Tibial nerve (tissue), 4 donors: Measurements from ENCODE around the gene KCNQ1. TPM values are rescaled to one million over a fixed set of nuclear protein-coding genes. Genes with fewer than 3 reads are reported as not detected.

Experiments used
- DNase-seq, 2 donors: peaks; one replicate each; pipeline ENCODE4 v3.0.0-alpha.2; 2019; ENCODE audit warnings: low spot score in 2 of 2
- H3K27ac ChIP-seq, 4 donors: fragments of 200-600 bp; sonication (generic) in 3 of 4; one replicate each; pipeline ENCODE4 v1.5.1; 2017 to 2019; ENCODE audit warnings: mild to moderate bottlenecking in 1 of 4
- H3K27me3 ChIP-seq, 2 donors: fragments of 200-600 bp; sonication (generic) in 1 of 2; one replicate each; pipeline versions ENCODE4 v1.5.1 to v1.6.0; 2017 to 2019
- H3K36me3 ChIP-seq, 3 donors: fragments of 200-600 bp; sonication (generic); one replicate each; pipeline ENCODE4 v1.5.1; 2018 to 2019
- H3K4me1 ChIP-seq, 4 donors: fragments of 200-600 bp; sonication (generic) in 3 of 4; one replicate each; pipeline ENCODE4 v1.5.1; 2017 to 2019
- H3K4me3 ChIP-seq, 4 donors: fragments of 200-600 bp; sonication (generic) in 3 of 4; one replicate each; pipeline ENCODE4 v1.5.1; 2017 to 2019; ENCODE audit warnings: mild to moderate bottlenecking in 1 of 4, moderate library complexity in 1 of 4
- H3K9me3 ChIP-seq, 4 donors: fragments of 200-600 bp; sonication (generic) in 3 of 4; one replicate each; pipeline ENCODE4 v1.5.1; 2017 to 2019
- EP300 ChIP-seq, 2 donors: sonication (generic); formaldehyde crosslinking; IDR thresholded peaks; one replicate each; pipeline ENCODE4 v1.6.1; 2017; ENCODE audit warnings: antibody characterized with exemption in 2 of 2, mild to moderate bottlenecking in 1 of 2
- POLR2A ChIP-seq, 2 donors: fragments of 450-650 bp; IDR thresholded peaks; one replicate each; pipeline ENCODE4 v1.6.1; 2017; ENCODE audit warnings: antibody characterized with exemption in 2 of 2, mild to moderate bottlenecking in 2 of 2, moderate library complexity in 2 of 2
- WGBS, 2 donors: methylation state at CpG; one replicate each; pipeline ENCODE4 v1.1.5; 2018; 5-methylcytosine and 5-hydroxymethylcytosine counted together
- total RNA-seq, 4 donors: library from RNA; depleted of rRNA; stranded (reverse); fragments of >200 nt; gene quantifications; one replicate each; pipeline ENCODE4 v1.1.0, GENCODE V29; 2016
- TF ChIP-seq, protein P1 (sequence below), 5 experiments: fragments of 200-600 bp in 3 of 5; fragments of 450-650 bp in 2 of 5; sonication (generic) in 3 of 5; IDR thresholded peaks; one replicate each; pipeline ENCODE4 v1.5.1; 2016 to 2019; ENCODE audit warnings: antibody characterized with exemption in 5 of 5, mild to moderate bottlenecking in 3 of 5, moderate library complexity in 2 of 5

KCNQ1 gene
- total RNA-seq, 4 donors from 2014 or later = 3.5 to 11.4 (median 7.5) TPM

DNA sequence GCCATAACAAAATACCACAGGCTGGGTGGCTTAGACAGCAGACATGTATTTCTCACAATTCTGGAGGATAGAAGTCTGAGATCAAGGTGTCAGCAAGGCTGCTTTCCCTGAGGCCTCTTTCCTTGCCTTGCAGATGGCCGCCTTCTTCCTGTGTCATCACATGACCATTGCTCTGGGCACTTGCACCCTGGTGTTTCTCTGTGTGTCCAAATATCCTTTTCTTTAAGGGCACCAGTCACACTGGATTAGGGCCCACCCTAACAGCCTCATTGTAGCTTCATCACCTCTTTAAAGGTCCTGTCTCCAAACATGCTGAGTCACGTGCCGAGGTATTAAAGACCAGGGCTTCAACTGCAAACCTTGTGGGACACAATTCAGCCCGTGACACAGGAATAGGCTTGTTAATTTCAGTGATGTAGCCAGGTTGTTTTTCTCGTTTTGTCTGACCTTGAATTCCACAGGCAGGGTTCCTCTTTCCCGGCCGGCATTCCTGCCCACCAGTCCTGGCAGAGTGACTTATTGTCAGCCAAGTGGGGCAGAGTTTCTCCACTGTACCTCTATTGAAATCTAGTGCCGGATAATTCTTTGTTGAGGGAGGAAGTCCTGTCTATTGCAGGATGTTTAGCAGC is 154.9 kb downstream of the KCNQ1 start:
- no peak for DNase-seq

GRCh38 chr11:2609345-2609744 is 164.5 kb downstream of the KCNQ1 start:
- no peak overlapping the region for H3K27ac ChIP-seq
- H3K4me1 ChIP-seq = no peaks in the 10 kb centered on the region
- TF ChIP-seq POLR2A (IDR thresholded peaks at IDR 0.05) (no peak), EP300 (IDR thresholded peaks at IDR 0.05) (no peak)
- TF ChIP-seq, protein P1, sequence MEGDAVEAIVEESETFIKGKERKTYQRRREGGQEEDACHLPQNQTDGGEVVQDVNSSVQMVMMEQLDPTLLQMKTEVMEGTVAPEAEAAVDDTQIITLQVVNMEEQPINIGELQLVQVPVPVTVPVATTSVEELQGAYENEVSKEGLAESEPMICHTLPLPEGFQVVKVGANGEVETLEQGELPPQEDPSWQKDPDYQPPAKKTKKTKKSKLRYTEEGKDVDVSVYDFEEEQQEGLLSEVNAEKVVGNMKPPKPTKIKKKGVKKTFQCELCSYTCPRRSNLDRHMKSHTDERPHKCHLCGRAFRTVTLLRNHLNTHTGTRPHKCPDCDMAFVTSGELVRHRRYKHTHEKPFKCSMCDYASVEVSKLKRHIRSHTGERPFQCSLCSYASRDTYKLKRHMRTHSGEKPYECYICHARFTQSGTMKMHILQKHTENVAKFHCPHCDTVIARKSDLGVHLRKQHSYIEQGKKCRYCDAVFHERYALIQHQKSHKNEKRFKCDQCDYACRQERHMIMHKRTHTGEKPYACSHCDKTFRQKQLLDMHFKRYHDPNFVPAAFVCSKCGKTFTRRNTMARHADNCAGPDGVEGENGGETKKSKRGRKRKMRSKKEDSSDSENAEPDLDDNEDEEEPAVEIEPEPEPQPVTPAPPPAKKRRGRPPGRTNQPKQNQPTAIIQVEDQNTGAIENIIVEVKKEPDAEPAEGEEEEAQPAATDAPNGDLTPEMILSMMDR (IDR thresholded peaks at IDR 0.05) = no peak
- no peak overlapping the region for H3K4me3 ChIP-seq
- no peaks in the 10 kb centered on the region for H3K36me3 ChIP-seq
- 85 to 89% methylated on average over 2 of the region's 2 CpGs for WGBS, 2 donors
- DNase-seq = no peak
- peaks cover 0 to 31% (median 8%) of the 10 kb centered on the region in 4 donors for H3K9me3 ChIP-seq
- H3K27me3 ChIP-seq = no peaks in the 10 kb centered on the region

More for the DNA sequence above, 154.9 kb downstream of the KCNQ1 start:
- Histone ChIP-seq H3K27me3 (no peaks in the 10 kb centered on the region), H3K36me3 (no peaks in the 10 kb centered on the region), H3K4me3 (no peak overlapping the region), H3K27ac (no peak overlapping the region), H3K9me3 (peaks cover 0 to 22% (median 2%) of the 10 kb centered on the region in 4 donors), H3K4me1 (no peaks in the 10 kb centered on the region)
- TF ChIP-seq EP300 (IDR thresholded peaks at IDR 0.05) = no peak
- no peak for TF ChIP-seq POLR2A (IDR thresholded peaks at IDR 0.05)
- TF ChIP-seq, protein P1 (IDR thresholded peaks at IDR 0.05) = no peak
- WGBS, 2 donors = 61 to 73% methylated on average over 8 of the region's 8 CpGs

- Histone ChIP-seq H3K27me3 (no peaks in the 10 kb centered on the region), H3K4me1 (no peaks in the 10 kb centered on the region), H3K27ac (no peak overlapping the region), H3K4me3 (no peak overlapping the region), H3K9me3 (peaks cover 0 to 41% (median 8%) of the 10 kb centered on the region in 4 donors), H3K36me3 (no peaks in the 10 kb centered on the region)
- DNase-seq = no peak
- 78 to 84% methylated on average over 4 of the region's 4 CpGs for WGBS, 2 donors
- no peak for TF ChIP-seq POLR2A (IDR thresholded peaks at IDR 0.05)
- TF ChIP-seq, protein P1 (IDR thresholded peaks at IDR 0.05) = no peak
- no peak for TF ChIP-seq EP300 (IDR thresholded peaks at IDR 0.05)
Measured at GRCh38 chr11:2612884-2613571, 168.2 kb downstream of the KCNQ1 start.

GRCh38 chr11:2621894-2622293 is 177.1 kb downstream of the KCNQ1 start:
- H3K9me3 ChIP-seq = peaks cover 0 to 27% (median 0%) of the 10 kb centered on the region in 4 donors
- no peaks in the 10 kb centered on the region for H3K4me1 ChIP-seq
- TF ChIP-seq, protein P1 (IDR thresholded peaks at IDR 0.05) = no peak
- TF ChIP-seq POLR2A (IDR thresholded peaks at IDR 0.05) (no peak), EP300 (IDR thresholded peaks at IDR 0.05) (no peak)
- H3K36me3 ChIP-seq = no peaks in the 10 kb centered on the region
- WGBS, 2 donors = 25 to 31% methylated on average over 3 of the region's 3 CpGs
- H3K27ac ChIP-seq = no peak overlapping the region
- no peak for DNase-seq
- no peak overlapping the region for H3K4me3 ChIP-seq
- H3K27me3 ChIP-seq = no peaks in the 10 kb centered on the region

GRCh38 chr11:2625183-2625582 is 180.4 kb downstream of the KCNQ1 start:
- Histone ChIP-seq H3K27me3 (no peaks in the 10 kb centered on the region), H3K36me3 (no peaks in the 10 kb centered on the region), H3K27ac (no peak overlapping the region), H3K9me3 (peaks cover 0 to 49% (median 9%) of the 10 kb centered on the region in 4 donors), H3K4me1 (no peaks in the 10 kb centered on the region), H3K4me3 (no peak overlapping the region)
- DNase-seq = no peak
- 63 to 64% methylated on average over 3 of the region's 3 CpGs for WGBS, 2 donors
- TF ChIP-seq, protein P1 (IDR thresholded peaks at IDR 0.05) = no peak
- TF ChIP-seq EP300 (IDR thresholded peaks at IDR 0.05) (no peak), POLR2A (IDR thresholded peaks at IDR 0.05) (no peak)
